HCT116 (cell line): ENCODE measurements around the gene DLEC1. TPM values are rescaled to one million over a fixed set of nuclear protein-coding genes. Genes with fewer than 3 reads are reported as not detected.

Experiments used
- ATAC-seq: fragments of 200-7000 bp; cut with Tn5 transposase; 2 replicates; pipeline ENCODE4 v1.9.1; 2020; ENCODE audit warnings: mild to moderate bottlenecking, moderate library complexity
- BruUV-seq: library from RNA; stranded (reverse); fragments of 400-500 nt; replicated peaks from 2 replicates; lab custom pipeline; 2021; lab: Mats Ljungman, UMichigan
- CTCF ChIA-PET: fragments of 300-600 bp; sonication (Branson Sonifier 250); formaldehyde crosslinking; loops from one replicate; lab custom pipeline; 2021; ENCODE audit warnings: antibody characterized with exemption; lab: Charles Lee
- POLR2A ChIA-PET: fragments of 300-600, 350-600 bp; sonication (Branson Sonifier 250); formaldehyde crosslinking; loops from one replicate; lab custom pipeline; 2021; ENCODE audit warnings: antibody characterized with exemption; lab: Charles Lee
- RAD21 ChIA-PET, 2 experiments: fragments of 300-600 bp; sonication (Branson Sonifier 250); formaldehyde crosslinking; loops; one replicate each; lab custom pipeline; 2023; ENCODE audit warnings: low total read pairs in 2 of 2; ENCODE audit not compliant: uncharacterized antibody in 2 of 2, unreplicated experiment in 2 of 2, low non-redundant PET in 1 of 2; lab: Charles Lee
- DNase-seq: peaks from one replicate; pipeline ENCODE4 v3.0.0-alpha.2; 2010; ENCODE audit warnings: low read depth, low spot score
- H2AFZ ChIP-seq: fragments of 200-600 bp; shearing (Covaris generic), sonication (generic); 2 replicates; pipeline ENCODE4 v1.6.1; 2017; ENCODE audit warnings: low read depth, mixed run types, mixed read lengths, antibody characterized with exemption, low read length; ENCODE audit not compliant: poor library complexity, severe bottlenecking
- H3K27ac ChIP-seq: 2 replicates; pipeline ENCODE4 v1.5.1; 2012; ENCODE audit warnings: low read depth, low read length
- H3K27me3 ChIP-seq: fragments of 200-600 bp; sonication (generic); 2 replicates; pipeline ENCODE4 v1.6.1; 2016; ENCODE audit warnings: mixed run types, low read length, mixed read lengths; ENCODE audit not compliant: insufficient read depth
- H3K36me3 ChIP-seq, 2 experiments: fragments of 200-500 bp in 1 of 2; fragments of 200-600 bp in 1 of 2; sonication (Bioruptor generic) in 1 of 2; sonication (generic) in 1 of 2; 2 replicates each; pipeline versions ENCODE4 v1.5.1 to v1.6.1; 2014 to 2016; ENCODE audit warnings: low read length in 2 of 2, inconsistent platforms in 1 of 2, mixed read lengths in 1 of 2, mixed run types in 1 of 2; ENCODE audit not compliant: insufficient read depth in 2 of 2, control insufficient read depth in 1 of 2
- H3K4me1 ChIP-seq, 2 experiments: fragments of 200-600 bp in 1 of 2; sonication (generic) in 1 of 2; 2 replicates each; pipeline versions ENCODE4 v1.5.1 to v1.6.1; 2012 to 2017; ENCODE audit warnings: low read length in 2 of 2, inconsistent platforms in 1 of 2, mild to moderate bottlenecking in 1 of 2, mixed read lengths in 1 of 2, mixed run types in 1 of 2, moderate library complexity in 1 of 2; ENCODE audit not compliant: insufficient read depth in 2 of 2, control insufficient read depth in 1 of 2
- H3K4me2 ChIP-seq: fragments of 200-600 bp; sonication (generic); 2 replicates; pipeline ENCODE4 v1.6.1; 2017; ENCODE audit warnings: mixed run types, low read length, mixed read lengths
- H3K4me3 ChIP-seq, 2 experiments: fragments of 200-600 bp in 1 of 2; sonication (generic) in 1 of 2; replicated peaks in 1 of 2; 2 replicates each; pipeline ENCODE4 v1.5.1; 2011 to 2016; ENCODE audit warnings: low read length in 2 of 2, control low read depth in 1 of 2, low read depth in 1 of 2, mild to moderate bottlenecking in 1 of 2, mixed read lengths in 1 of 2, mixed run types in 1 of 2
- H3K79me2 ChIP-seq: fragments of 200-600 bp; sonication (generic); 2 replicates; pipeline ENCODE4 v1.6.1; 2017; ENCODE audit warnings: mild to moderate bottlenecking, mixed run types, low read length, moderate library complexity, mixed read lengths; ENCODE audit not compliant: insufficient read depth
- H3K9ac ChIP-seq: fragments of 200-600 bp; sonication (generic); 2 replicates; pipeline ENCODE4 v1.6.1; 2016; ENCODE audit warnings: low read length, mixed read lengths
- H3K9me2 ChIP-seq: fragments of 200-600 bp; sonication (generic), shearing (Covaris generic); 2 replicates; pipeline ENCODE4 v1.6.1; 2017; ENCODE audit warnings: mixed run types, mild to moderate bottlenecking, moderate library complexity; ENCODE audit not compliant: insufficient read depth
- H3K9me3 ChIP-seq, 2 experiments: fragments of 200-500 bp in 1 of 2; fragments of 200-600 bp in 1 of 2; sonication (Bioruptor generic) in 1 of 2; sonication (generic) in 1 of 2; 2 replicates each; pipeline ENCODE4 v1.6.1; 2014 to 2017; ENCODE audit warnings: low read length in 2 of 2, mixed read lengths in 2 of 2, inconsistent platforms in 1 of 2, low read depth in 1 of 2, mild to moderate bottlenecking in 1 of 2, mixed run types in 1 of 2, moderate library complexity in 1 of 2; ENCODE audit not compliant: control insufficient read depth in 1 of 2, insufficient read depth in 1 of 2
- H4K20me1 ChIP-seq: fragments of 200-600 bp; sonication (generic), shearing (Covaris generic); 2 replicates; pipeline ENCODE4 v1.6.1; 2017; ENCODE audit warnings: mixed run types, mild to moderate bottlenecking, moderate library complexity; ENCODE audit not compliant: insufficient read depth
- CBX3 ChIP-seq: IDR thresholded peaks from 2 replicates; pipeline ENCODE4 v1.6.1; 2012; ENCODE audit warnings: low read depth
- ELF1 ChIP-seq: IDR thresholded peaks from 2 replicates; pipeline ENCODE4 v1.6.1; 2012; ENCODE audit warnings: low read depth, borderline replicate concordance
- EZH2 ChIP-seq: fragments of 200-600 bp; sonication (generic); IDR thresholded peaks from 2 replicates; pipeline ENCODE4 v1.6.1; 2017; ENCODE audit warnings: antibody characterized with exemption, mixed run types
- EZH2phosphoT487 ChIP-seq: fragments of 200-600 bp; IDR thresholded peaks from 2 replicates; pipeline ENCODE4 v1.6.1; 2018; ENCODE audit warnings: antibody characterized with exemption, borderline replicate concordance
- FOSL1 ChIP-seq: IDR thresholded peaks from 2 replicates; pipeline ENCODE4 v1.6.1; 2012; ENCODE audit warnings: low read depth
- JUND ChIP-seq: IDR thresholded peaks from 2 replicates; pipeline ENCODE4 v1.6.1; 2012
- POLR2A ChIP-seq: IDR thresholded peaks from 2 replicates; pipeline ENCODE4 v1.7.0; 2011; ENCODE audit warnings: borderline replicate concordance; ENCODE audit not compliant: insufficient read depth, insufficient read length; ENCODE audit errors: extremely low read depth
- POLR2AphosphoS5 ChIP-seq: IDR thresholded peaks from 2 replicates; pipeline ENCODE4 v1.6.1; 2011; ENCODE audit warnings: mild to moderate bottlenecking, low read depth, low read length, moderate library complexity
- RAD21 ChIP-seq: IDR thresholded peaks from 2 replicates; pipeline ENCODE4 v1.6.1; 2012; ENCODE audit warnings: low read depth, mild to moderate bottlenecking
- SIN3A ChIP-seq: IDR thresholded peaks from 2 replicates; pipeline ENCODE4 v1.6.1; 2012; ENCODE audit warnings: low read depth
- SP1 ChIP-seq: IDR thresholded peaks from 2 replicates; pipeline ENCODE4 v1.6.1; 2012; ENCODE audit warnings: low read depth
- SRF ChIP-seq: IDR thresholded peaks from 2 replicates; pipeline ENCODE4 v1.6.1; 2012; ENCODE audit warnings: low read depth
- ZNF274 ChIP-seq: fragments of 200-500 bp; sonication (Bioruptor generic); IDR thresholded peaks from 2 replicates; pipeline ENCODE4 v1.6.1; 2014; ENCODE audit warnings: mild to moderate bottlenecking, low read depth, low read length, inconsistent platforms
- intact Hi-C: fragments of 100-400 bp; cut with micrococcal nuclease; formaldehyde crosslinking; loops from 2 replicates; pipeline ENCODE4 v1.10.0; 2022
- total RNA-seq: library from RNA; stranded (reverse); gene quantifications from one replicate; pipeline ENCODE4 v1.2.1, GENCODE V29; 2021; ENCODE audit not compliant: unreplicated experiment
- TF ChIP-seq, protein P1 (sequence below), 3 experiments: fragments of 200-600 bp in 1 of 3; sonication (generic) in 1 of 3; IDR thresholded peaks in 2 of 3; conservative IDR thresholded peaks in 1 of 3; 2 replicates each; pipeline ENCODE4 v1.5.1; 2012 to 2017; ENCODE audit warnings: low read depth in 2 of 3, low read length in 2 of 3, antibody characterized with exemption in 1 of 3, borderline replicate concordance in 1 of 3, control low read depth in 1 of 3, mild to moderate bottlenecking in 1 of 3, mixed read lengths in 1 of 3, mixed run types in 1 of 3, moderate library complexity in 1 of 3; ENCODE audit not compliant: insufficient read depth in 1 of 3

Gene DLEC1
- total RNA-seq, 1 experiment from 2014 or later, result 0.61 TPM

DNA sequence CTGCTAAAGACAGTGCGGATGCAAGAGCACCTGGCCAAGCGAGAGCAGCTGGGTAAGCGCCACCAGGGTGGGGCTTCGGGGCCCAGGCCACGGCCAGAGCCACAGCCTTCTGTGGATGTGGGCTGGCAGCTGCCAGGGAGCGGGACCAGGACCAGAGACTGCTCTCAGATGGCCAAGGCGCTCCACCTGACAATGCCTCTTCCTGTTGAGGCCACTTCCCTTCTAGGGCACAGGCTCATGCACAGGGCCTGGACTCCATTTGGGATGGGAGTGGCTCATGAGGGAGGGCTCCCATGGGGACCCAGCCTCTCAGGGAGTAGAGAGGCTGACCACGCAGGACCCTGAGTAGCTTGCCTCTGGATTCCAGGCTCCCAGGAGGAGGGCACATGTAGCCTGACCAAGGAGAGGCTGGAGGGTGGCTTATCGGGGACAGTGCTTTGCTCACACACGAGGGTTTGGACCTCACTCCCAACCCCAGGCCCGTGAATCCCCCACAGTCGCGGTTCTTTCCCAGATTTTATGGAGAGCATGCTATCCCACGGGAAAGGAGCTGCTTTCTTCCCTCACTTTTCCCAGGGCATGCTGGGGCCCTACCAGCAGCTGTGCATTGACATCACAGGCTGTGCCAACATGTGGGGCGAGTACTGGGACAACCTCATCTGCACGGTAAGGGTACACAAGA, 72.8 kb downstream of the DLEC1 start:
- intact Hi-C loops, result loop anchor here (10.0 kb wide), 1 partner anchor 137 kb away; no protein-coding TSS in a partner anchor
- Histone ChIP-seq H3K4me3 (no peak overlapping the region), H2AFZ (no peak overlapping the region), H3K36me3 (no peaks in the 10 kb centered on the region), H4K20me1 (no peaks in the 10 kb centered on the region), H3K9me3 (no peaks in the 10 kb centered on the region), H3K4me1 (peaks cover 5 to 6% of the 10 kb centered on the region in 2 experiments; a peak in 3 of 4 replicates), H3K79me2 (no peaks in the 10 kb centered on the region), H3K9me2 (no peaks in the 10 kb centered on the region), H3K27me3 (no peaks in the 10 kb centered on the region), H3K9ac (no peak overlapping the region), H3K4me2 (no peak overlapping the region), H3K27ac (no peak overlapping the region)
- ATAC-seq, result no peak
- RAD21 ChIA-PET, result no interaction called here
- POLR2A ChIA-PET, result no interaction called here
- CTCF ChIA-PET, result no interaction called here
- no peak for DNase-seq
- no TSS peak for BruUV-seq
- no peak for TF ChIP-seq SRF
- TF ChIP-seq CBX3, result no peak
- TF ChIP-seq RAD21, result no peak
- TF ChIP-seq, protein P1, sequence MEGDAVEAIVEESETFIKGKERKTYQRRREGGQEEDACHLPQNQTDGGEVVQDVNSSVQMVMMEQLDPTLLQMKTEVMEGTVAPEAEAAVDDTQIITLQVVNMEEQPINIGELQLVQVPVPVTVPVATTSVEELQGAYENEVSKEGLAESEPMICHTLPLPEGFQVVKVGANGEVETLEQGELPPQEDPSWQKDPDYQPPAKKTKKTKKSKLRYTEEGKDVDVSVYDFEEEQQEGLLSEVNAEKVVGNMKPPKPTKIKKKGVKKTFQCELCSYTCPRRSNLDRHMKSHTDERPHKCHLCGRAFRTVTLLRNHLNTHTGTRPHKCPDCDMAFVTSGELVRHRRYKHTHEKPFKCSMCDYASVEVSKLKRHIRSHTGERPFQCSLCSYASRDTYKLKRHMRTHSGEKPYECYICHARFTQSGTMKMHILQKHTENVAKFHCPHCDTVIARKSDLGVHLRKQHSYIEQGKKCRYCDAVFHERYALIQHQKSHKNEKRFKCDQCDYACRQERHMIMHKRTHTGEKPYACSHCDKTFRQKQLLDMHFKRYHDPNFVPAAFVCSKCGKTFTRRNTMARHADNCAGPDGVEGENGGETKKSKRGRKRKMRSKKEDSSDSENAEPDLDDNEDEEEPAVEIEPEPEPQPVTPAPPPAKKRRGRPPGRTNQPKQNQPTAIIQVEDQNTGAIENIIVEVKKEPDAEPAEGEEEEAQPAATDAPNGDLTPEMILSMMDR (IDR thresholded peaks at IDR 0.05 in 2 of 3, conservative IDR thresholded peaks at IDR 0.05 in 1 of 3; ENCODE audit: borderline replicate concordance in 1 of 3, insufficient read depth in 1 of 3, low read depth in 2 of 3, low read length in 2 of 3), result no peak
- no peak for TF ChIP-seq ZNF274
- no peak for TF ChIP-seq EZH2phosphoT487
- no peak for TF ChIP-seq POLR2A
- no peak for TF ChIP-seq JUND
- TF ChIP-seq FOSL1, result no peak
- TF ChIP-seq SP1, result no peak
- TF ChIP-seq SIN3A, result no peak
- TF ChIP-seq EZH2, result no peak
- TF ChIP-seq POLR2AphosphoS5, result no peak
- no peak for TF ChIP-seq ELF1
